Measurements from ENCODE around the gene TAPBPL.
A peak's percentile ranks its signal among the peaks of the same experiment; 100 is the strongest.

TAPBPL gene

DNA sequence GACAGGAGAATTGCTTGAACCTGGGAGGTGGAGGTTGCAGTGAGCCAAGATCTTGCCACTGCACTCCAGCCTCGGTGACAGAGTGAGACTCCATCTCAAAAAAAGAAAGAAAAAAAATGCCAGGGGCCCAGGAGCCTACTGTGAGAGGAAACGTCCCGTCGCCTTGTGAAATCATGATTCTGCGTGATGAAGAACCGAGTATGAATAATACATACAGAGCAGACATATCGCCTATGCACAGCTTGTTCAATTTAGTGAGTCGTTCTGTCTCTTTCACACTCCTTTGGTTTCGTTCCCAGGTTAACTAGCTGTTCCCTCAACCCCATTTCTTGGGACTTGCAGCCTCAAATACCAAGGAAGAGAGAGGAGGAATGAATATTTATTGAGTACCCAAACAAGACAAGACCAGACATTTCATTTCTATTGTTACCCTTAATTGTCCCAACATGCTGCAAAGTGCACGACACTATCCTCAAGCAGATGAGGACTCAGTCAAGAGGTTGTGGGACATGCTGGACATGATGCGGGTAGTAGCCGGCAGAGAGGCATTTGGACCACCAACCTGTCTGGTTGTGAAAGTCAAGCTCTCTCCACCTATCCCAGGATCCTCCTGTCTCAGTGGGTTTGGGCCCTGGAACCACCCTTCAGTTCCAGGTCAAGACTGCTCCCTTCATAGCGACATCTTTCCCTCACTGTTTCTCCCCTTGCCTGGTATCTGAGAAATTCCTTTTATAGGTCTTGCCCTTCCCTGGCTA is 15.7 kb upstream of the TAPBPL start:
- no peak for DNase-seq

- DNase-seq = no peak
Measured at GRCh38 chr12:6437586-6437985, 14.3 kb upstream of the TAPBPL start.

GRCh38 chr12:6438345-6438744 is 13.5 kb upstream of the TAPBPL start:
- DNase-seq = no peak

GRCh38 chr12:6440391-6440790 is 11.5 kb upstream of the TAPBPL start:
- no peak for DNase-seq

GRCh38 chr12:6442836-6443235 is 9.0 kb upstream of the TAPBPL start:
- DNase-seq = no peak

DNA sequence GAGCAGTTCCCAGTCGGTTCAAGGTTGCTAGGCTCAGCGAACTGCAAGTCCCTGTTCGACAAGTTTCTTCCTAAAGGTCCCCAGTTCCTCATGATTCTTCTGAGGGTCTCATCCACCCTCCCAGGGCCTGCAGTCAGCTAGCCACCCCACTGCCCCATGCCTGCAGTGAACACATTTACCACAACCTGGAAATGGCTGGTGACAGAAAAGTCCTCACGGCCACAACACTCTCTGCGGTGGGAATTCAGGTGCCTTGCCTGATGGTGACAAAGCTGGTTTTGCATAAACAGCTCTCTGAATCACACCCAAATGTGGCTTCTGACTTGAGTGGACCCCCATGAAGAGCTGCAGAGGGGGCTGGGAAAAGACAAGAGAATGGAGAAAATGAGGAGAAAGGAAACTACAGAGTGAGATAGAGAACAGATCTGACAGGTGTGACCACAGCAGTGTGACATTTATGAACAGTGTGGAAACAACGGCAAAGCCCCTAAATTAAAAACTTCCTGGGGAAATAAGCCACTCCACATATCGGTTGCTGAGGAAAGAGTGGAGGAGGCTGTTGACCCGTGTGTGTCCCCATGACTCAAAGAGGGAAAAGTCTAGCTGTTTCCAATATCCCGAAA is 8.4 kb upstream of the TAPBPL start:
- DNase-seq = peak; percentile 48

GRCh38 chr12:6444031-6444430 is 7.8 kb upstream of the TAPBPL start:
- DNase-seq = no peak

- no peak for DNase-seq
Measured at GRCh38 chr12:6444704-6445688, 6.8 kb upstream of the TAPBPL start, which contains the start of gene CD27. CD27 (plus strand) TSS chr12:6444955; CDS start chr12:6445096, 141 bp downstream.

GRCh38 chr12:6450091-6450868 is 1.6 kb upstream of the TAPBPL start:
- DNase-seq = no peak

DNA sequence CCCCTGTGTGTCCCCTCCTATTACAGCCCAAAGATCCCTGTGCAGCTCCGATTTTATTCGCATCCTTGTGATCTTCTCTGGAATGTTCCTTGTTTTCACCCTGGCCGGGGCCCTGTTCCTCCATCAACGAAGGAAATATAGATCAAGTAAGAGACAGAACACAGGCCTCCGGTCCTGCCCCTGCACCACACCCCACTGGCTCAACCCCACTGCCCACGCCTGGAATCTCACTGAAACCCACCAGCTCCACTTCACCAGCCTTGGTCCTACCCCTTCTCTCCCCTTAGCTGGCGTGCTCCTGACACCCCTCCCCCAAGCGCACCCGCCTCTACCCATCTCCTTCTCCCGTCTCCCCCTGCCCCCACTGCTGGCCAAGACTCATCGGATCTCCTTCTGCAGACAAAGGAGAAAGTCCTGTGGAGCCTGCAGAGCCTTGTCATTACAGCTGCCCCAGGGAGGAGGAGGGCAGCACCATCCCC is 934 bp upstream of the TAPBPL start:
- no peak for DNase-seq

DNA sequence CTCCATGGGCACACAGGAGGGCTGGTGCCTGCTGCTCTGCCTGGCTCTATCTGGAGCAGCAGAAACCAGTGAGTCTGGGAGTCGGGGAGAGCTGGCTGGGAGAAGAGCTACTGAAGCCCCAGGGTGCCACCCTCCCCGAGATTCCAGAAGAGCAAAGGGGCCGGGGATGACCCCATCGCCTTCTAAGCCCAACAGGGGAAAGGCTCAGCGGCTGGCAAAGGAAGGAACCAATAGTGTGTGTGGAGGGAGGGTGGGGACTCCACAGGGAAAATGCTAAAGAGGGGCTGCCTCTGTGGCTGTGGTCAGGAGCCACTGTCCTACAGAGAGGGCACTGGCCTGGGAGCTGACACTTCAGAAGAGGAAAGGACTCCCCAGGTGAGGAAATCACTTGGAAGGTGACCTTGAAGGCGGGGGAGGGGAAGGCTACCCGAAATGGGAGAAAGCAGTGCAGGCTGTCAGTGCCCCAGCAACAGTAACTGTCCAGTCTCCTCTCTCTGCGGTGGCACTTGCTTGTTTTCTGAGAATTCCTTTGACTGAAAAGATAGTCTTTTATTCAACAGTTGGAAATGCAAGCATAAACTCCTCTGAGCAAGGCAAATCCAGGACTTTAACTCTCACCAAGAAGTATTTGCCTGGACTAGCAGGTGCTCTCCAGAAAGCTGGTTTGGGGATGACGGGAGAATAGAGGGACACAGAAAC is 552 bp downstream of the TAPBPL start:
- DNase-seq = no peak

DNA sequence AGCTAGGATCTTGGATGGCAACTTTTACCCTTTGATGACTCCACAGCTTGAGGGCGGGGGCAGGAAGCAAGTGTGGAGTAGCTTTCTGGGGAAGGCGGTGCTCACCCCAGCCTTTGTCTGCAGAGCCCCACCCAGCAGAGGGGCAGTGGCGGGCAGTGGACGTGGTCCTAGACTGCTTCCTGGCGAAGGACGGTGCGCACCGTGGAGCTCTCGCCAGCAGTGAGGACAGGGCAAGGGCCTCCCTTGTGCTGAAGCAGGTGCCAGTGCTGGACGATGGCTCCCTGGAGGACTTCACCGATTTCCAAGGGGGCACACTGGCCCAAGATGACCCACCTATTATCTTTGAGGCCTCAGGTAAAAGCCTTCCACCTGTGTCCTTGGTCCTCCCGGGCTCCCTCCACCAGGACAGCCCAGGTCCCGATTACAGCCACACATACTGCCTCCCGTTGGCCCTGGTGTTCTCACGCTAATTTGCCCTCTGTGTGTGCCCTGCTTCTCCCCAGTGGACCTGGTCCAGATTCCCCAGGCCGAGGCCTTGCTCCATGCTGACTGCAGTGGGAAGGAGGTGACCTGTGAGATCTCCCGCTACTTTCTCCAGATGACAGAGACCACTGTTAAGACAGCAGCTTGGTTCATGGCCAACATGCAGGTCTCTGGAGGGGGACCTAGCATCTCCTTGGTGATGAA is 1.2 kb downstream of the TAPBPL start:
- DNase-seq = no peak

DNA sequence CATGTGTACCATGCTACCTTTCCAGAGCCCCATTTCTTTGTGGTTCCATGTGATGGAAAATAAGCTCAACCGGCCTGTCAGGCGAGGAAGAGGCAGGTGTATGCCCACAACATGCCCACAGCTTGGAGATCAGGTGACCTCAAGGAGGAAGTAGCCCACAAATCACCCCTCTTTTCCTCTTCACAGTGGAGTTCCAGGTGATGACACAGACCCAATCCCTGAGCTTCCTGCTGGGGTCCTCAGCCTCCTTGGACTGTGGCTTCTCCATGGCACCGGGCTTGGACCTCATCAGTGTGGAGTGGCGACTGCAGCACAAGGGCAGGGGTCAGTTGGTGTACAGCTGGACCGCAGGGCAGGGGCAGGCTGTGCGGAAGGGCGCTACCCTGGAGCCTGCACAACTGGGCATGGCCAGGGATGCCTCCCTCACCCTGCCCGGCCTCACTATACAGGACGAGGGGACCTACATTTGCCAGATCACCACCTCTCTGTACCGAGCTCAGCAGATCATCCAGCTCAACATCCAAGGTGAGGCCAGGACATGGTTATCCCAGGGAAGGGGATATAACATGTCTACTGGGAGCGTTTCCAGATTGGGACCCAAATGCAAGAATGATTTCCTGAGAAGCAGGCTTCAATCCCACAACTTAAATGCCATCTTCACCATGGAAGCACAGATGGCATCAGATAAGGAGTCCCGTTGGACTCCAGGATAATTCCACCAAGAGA is 5.5 kb downstream of the TAPBPL start:
- no peak for DNase-seq

- no peak for DNase-seq
Measured at GRCh38 chr12:6458281-6459003, 6.6 kb downstream of the TAPBPL start.

DNA sequence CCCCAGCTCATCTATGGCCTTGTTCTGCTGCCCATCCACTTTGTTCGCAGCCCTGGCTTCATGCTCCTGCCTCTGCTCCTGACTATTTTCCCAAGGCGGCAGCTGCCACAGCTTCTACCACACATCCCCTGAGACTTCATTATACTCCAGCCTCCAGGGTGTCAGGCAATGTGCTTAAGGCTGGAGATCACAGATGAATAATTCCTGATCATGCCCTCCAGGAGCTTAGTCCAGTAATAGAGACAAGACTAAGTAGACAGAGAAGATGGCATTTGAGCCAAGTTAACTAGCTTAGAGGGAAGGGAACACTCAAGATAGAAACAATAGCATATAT is 7.1 kb downstream of the TAPBPL start:
- DNase-seq = no peak

DNA sequence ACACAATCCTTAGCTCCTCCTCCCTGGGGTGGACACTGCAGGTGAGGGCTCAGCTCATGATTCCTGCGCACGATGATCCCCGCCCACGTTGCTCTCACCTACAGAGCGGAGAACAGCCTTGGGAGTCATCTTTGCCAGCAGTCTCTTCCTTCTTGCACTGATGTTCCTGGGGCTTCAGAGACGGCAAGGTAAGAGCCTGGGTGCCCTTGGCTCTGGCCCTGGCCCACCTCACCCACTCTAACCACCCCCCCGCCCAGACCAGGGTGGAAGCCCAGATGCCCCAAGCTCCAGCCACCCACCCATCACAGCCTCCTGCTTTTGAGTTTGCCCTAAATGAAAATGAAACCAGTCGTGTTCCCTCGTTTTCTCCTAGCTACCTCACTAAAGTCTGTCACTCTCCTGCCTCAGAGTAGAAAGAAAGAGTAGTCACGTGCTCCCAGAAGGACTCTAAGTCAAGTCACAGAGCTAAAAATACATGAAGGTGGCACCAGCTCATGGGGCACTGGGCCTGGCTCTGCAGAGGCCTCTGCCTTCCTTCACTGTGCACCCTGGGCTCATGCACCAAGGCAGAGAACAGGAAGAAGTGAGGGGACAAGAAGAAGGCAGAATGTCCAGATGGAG is 9.0 kb downstream of the TAPBPL start:
- no peak for DNase-seq

DNA sequence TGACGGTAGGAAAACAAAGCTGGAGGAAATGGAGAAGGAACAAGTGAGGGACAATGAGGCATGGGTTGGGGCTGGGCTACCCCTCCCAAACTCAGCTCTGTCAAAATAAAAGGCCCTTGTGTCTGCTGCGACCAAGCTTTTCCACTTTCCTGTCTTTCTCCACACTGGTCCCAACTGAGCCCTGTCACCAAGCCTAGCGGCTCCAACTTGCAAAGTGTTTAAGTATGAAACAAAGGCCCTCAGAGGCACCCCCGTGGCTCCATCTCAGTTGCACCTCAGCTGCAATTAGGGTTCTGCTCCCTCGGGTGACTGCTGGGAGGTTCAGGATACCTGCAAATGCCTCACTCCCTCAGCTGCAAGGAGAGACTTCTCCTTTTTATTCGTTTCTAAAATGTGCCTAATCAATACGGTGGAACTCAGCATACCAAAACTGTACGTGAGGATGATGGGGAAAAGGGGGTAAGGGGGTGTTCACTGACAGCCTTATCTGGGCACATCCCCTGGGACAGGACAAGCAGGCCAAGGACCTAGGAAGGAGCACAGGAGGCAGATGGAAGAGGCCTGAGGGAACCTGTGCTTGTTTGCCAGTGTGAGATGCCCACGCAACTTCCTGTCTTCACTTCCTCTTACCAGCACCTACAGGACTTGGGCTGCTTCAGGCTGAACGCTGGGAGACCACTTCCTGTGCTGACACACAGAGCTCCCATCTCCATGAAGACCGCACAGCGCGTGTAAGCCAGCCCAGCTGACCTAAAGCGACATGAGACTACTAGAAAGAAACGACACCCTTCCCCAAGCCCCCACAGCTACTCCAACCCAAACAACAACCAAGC is 9.8 kb downstream of the TAPBPL start:
- DNase-seq = peak; percentile 73

DNA sequence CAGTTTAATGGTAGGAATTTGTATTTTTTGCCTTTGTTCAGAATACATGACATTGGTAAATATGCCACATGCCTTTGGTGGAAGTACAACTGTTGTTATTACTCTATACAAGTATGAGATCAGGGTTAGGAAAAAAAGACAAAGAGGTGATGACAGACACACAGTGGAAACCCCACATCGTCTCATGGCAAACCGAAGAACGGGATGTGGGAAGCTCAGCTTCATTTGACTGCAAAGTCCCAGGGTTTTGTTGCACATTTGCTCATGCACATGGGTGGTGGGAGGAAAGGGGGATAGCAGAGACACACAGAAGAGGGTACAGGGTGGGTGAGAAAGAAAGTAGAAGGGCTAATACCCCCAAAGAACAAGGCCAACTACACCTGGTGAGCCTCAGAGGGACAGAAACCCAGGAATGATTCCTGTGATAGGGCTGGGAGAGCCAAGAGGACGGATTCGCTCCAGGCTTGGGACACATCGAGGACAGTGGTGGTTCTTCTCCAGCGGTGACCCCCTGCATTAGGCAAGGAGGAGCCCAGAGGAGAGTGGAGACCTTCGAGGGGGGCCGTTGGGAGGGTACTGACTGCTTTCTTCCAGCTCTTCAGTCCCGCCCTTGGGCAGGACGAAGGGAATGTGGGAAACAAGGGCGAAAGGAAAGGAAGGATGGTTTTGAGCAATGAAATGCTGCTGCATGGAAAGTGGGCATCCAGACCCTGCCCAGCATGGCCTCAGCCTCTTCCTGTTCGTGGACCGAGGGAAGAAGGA is 10.6 kb downstream of the TAPBPL start:
- DNase-seq = no peak
